NCI-H2171 treated with DMSO at 0.1 percent for 48 hours (cell line): ENCODE measurements around the gene CNGA4.
"Not testable (repeated sequence)": the region's sequence is repeated elsewhere in the genome, so short reads cannot be mapped to it uniquely, and the experiment has no call there.

ENCODE experiments used
- DNase-seq: peaks from one replicate; lab custom pipeline; 2025; lab: John Stamatoyannopoulos, UW

CNGA4 gene

GRCh38 chr11:6268820-6269219, 29.9 kb downstream of the CNGA4 start:
- no peak for DNase-seq

- no peak for DNase-seq
Observed at GRCh38 chr11:6269994-6270393, 31.1 kb downstream of the CNGA4 start.

GRCh38 chr11:6270584-6271246, 31.8 kb downstream of the CNGA4 start:
- DNase-seq = no peak

- DNase-seq = no peak
Observed at GRCh38 chr11:6271598-6271997, 32.7 kb downstream of the CNGA4 start.

GRCh38 chr11:6273188-6273587, 34.3 kb downstream of the CNGA4 start:
- no peak for DNase-seq

GRCh38 chr11:6280809-6281208, 41.9 kb downstream of the CNGA4 start:
- not testable (repeated sequence) for DNase-seq

GRCh38 chr11:6283453-6284023, 44.6 kb downstream of the CNGA4 start:
- no peak for DNase-seq

GRCh38 chr11:6284250-6284649, 45.4 kb downstream of the CNGA4 start:
- DNase-seq = no peak

- no peak for DNase-seq
Observed at GRCh38 chr11:6285019-6285418, 46.1 kb downstream of the CNGA4 start.
